HG03342 (cell line): ENCODE measurements around the gene ZBTB16.

Experiments used
- ATAC-seq: cut with Tn5 transposase; IDR thresholded peaks from one replicate; pipeline ENCODE4 v1.9.1; 2021; ENCODE audit warnings: mild to moderate bottlenecking, moderate library complexity; ENCODE audit not compliant: unreplicated experiment

The ZBTB16 gene

GRCh38 chr11:114099392-114100178, 40.1 kb downstream of the ZBTB16 start:
- no peak for ATAC-seq

GRCh38 chr11:114102993-114103896, 43.7 kb downstream of the ZBTB16 start:
- no peak for ATAC-seq

GRCh38 chr11:114105611-114106010, 46.1 kb downstream of the ZBTB16 start:
- no peak for ATAC-seq

- no peak for ATAC-seq
Measured at GRCh38 chr11:114106047-114106446, 46.5 kb downstream of the ZBTB16 start.

GRCh38 chr11:114106986-114107385, 47.5 kb downstream of the ZBTB16 start:
- no peak for ATAC-seq

GRCh38 chr11:114108501-114109205, 49.1 kb downstream of the ZBTB16 start:
- no peak for ATAC-seq

GRCh38 chr11:114109206-114110090, 49.9 kb downstream of the ZBTB16 start:
- no peak for ATAC-seq

- ATAC-seq = no peak
Measured at GRCh38 chr11:114110123-114110522, 50.6 kb downstream of the ZBTB16 start.

- no peak for ATAC-seq
Measured at GRCh38 chr11:114110952-114111947, 51.7 kb downstream of the ZBTB16 start.

- no peak for ATAC-seq
Measured at GRCh38 chr11:114115451-114115928, 56.0 kb downstream of the ZBTB16 start.

GRCh38 chr11:114116357-114116756, 56.8 kb downstream of the ZBTB16 start:
- no peak for ATAC-seq

GRCh38 chr11:114116800-114117199, 57.3 kb downstream of the ZBTB16 start:
- ATAC-seq = no peak

- ATAC-seq = no peak
Measured at GRCh38 chr11:114120606-114121005, 61.1 kb downstream of the ZBTB16 start.

- ATAC-seq = no peak
Measured at GRCh38 chr11:114121138-114121537, 61.6 kb downstream of the ZBTB16 start.

GRCh38 chr11:114121804-114122504, 62.4 kb downstream of the ZBTB16 start:
- ATAC-seq = no peak

GRCh38 chr11:114122686-114123085, 63.2 kb downstream of the ZBTB16 start:
- no peak for ATAC-seq

GRCh38 chr11:114123692-114124330, 64.3 kb downstream of the ZBTB16 start:
- no peak for ATAC-seq

- ATAC-seq = no peak
Measured at GRCh38 chr11:114124601-114125144, 65.2 kb downstream of the ZBTB16 start.
